ENCODE measurements around the gene SPSB4.
A peak's percentile ranks its signal among the peaks of the same experiment; 100 is the strongest.

Gene SPSB4

DNA sequence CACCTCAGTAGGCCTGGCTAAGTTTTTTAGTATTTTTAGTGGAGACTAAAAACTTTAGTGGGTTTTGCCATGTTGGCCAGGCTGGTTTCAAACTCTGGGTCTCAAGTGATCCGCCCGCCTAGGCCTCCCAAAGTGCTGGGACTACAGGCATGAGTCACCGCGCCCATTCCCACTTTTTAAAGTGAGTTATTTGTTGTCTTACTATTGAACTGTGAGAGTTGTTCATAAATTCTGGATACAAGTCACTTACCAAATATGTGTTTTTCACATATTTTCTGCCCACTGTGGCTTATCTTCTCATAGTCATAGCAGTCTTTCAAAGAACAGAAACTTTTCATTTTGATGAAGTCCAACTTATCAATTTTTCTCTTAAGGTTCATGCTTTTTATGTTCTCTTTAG lies 29.9 kb upstream of the SPSB4 start:
- Histone ChIP-seq H3K4me3 (ENCODE audit: extremely low read depth, insufficient read depth, low read length, poor library complexity, severe bottlenecking) (no peak overlapping the region), H3K27ac (ENCODE audit: low read depth, low read length, severe bottlenecking) (no peak overlapping the region), H3K9me3 (ENCODE audit: control insufficient read depth, low read length) (no peaks in the 10 kb centered on the region), H3K36me3 (ENCODE audit: control insufficient read depth, insufficient read depth, low read length) (no peaks in the 10 kb centered on the region), H3K4me1 (ENCODE audit: control insufficient read depth, insufficient read depth, low read length, poor library complexity, severe bottlenecking) (peaks cover 4% of the 10 kb centered on the region)
- 94 to 100% methylated on average over 1 to 2 of the region's 4 CpGs for WGBS, 2 experiments (ENCODE audit: insufficient coverage in 2 of 2)

- H3K27ac ChIP-seq (ENCODE audit: low read depth, low read length, severe bottlenecking) = no peak overlapping the region
- H3K4me3 ChIP-seq (ENCODE audit: extremely low read depth, insufficient read depth, low read length, poor library complexity, severe bottlenecking) = no peak overlapping the region
- WGBS, 2 experiments (ENCODE audit: insufficient coverage in 2 of 2) = 100% methylated on average over 5 of the region's 22 CpGs; no CpG with 5 or more reads in 1 of the 2 experiments
- H3K36me3 ChIP-seq (ENCODE audit: control insufficient read depth, insufficient read depth, low read length) = no peaks in the 10 kb centered on the region
- H3K4me1 ChIP-seq (ENCODE audit: control insufficient read depth, insufficient read depth, low read length, poor library complexity, severe bottlenecking) = no peaks in the 10 kb centered on the region
- H3K9me3 ChIP-seq (ENCODE audit: control insufficient read depth, low read length) = no peaks in the 10 kb centered on the region
These were observed 20.9 kb upstream of the SPSB4 start for GRCh38 chr3:141030296-141030695.

GRCh38 chr3:141039589-141039988 lies 11.6 kb upstream of the SPSB4 start:
- Histone ChIP-seq H3K4me1 (ENCODE audit: control insufficient read depth, insufficient read depth, low read length, poor library complexity, severe bottlenecking) (no peaks in the 10 kb centered on the region), H3K27ac (ENCODE audit: low read depth, low read length, severe bottlenecking) (no peak overlapping the region), H3K4me3 (ENCODE audit: extremely low read depth, insufficient read depth, low read length, poor library complexity, severe bottlenecking) (no peak overlapping the region), H3K9me3 (ENCODE audit: control insufficient read depth, low read length) (no peaks in the 10 kb centered on the region), H3K36me3 (ENCODE audit: control insufficient read depth, insufficient read depth, low read length) (no peaks in the 10 kb centered on the region)
- 74 to 84% methylated on average over 3 to 5 of the region's 5 CpGs for WGBS, 2 experiments (ENCODE audit: insufficient coverage in 2 of 2)

- no peaks in the 10 kb centered on the region for H3K9me3 ChIP-seq (ENCODE audit: control insufficient read depth, low read length)
- H3K4me1 ChIP-seq (ENCODE audit: control insufficient read depth, insufficient read depth, low read length, poor library complexity, severe bottlenecking) = no peaks in the 10 kb centered on the region
- no peak overlapping the region for H3K27ac ChIP-seq (ENCODE audit: low read depth, low read length, severe bottlenecking)
- H3K4me3 ChIP-seq (ENCODE audit: extremely low read depth, insufficient read depth, low read length, poor library complexity, severe bottlenecking) = no peak overlapping the region
- no peaks in the 10 kb centered on the region for H3K36me3 ChIP-seq (ENCODE audit: control insufficient read depth, insufficient read depth, low read length)
- WGBS, 2 experiments (ENCODE audit: insufficient coverage in 2 of 2) = 91 to 100% methylated on average over 1 to 3 of the region's 4 CpGs
These were observed 6.2 kb upstream of the SPSB4 start for GRCh38 chr3:141044695-141045641.

- Histone ChIP-seq H3K9me3 (ENCODE audit: control insufficient read depth, low read length) (no peaks in the 10 kb centered on the region), H3K36me3 (ENCODE audit: control insufficient read depth, insufficient read depth, low read length) (no peaks in the 10 kb centered on the region), H3K4me3 (ENCODE audit: extremely low read depth, insufficient read depth, low read length, poor library complexity, severe bottlenecking) (no peak overlapping the region), H3K4me1 (ENCODE audit: control insufficient read depth, insufficient read depth, low read length, poor library complexity, severe bottlenecking) (no peaks in the 10 kb centered on the region), H3K27ac (ENCODE audit: low read depth, low read length, severe bottlenecking) (no peak overlapping the region)
- 83% methylated on average over 1 of the region's 1 CpG; no CpG with 5 or more reads in 1 of the 2 experiments for WGBS, 2 experiments (ENCODE audit: insufficient coverage in 2 of 2)
These were observed 5.3 kb upstream of the SPSB4 start for GRCh38 chr3:141045849-141046248.

- H3K4me1 ChIP-seq (ENCODE audit: control insufficient read depth, insufficient read depth, low read length, poor library complexity, severe bottlenecking) = no peaks in the 10 kb centered on the region
- H3K4me3 ChIP-seq (ENCODE audit: extremely low read depth, insufficient read depth, low read length, poor library complexity, severe bottlenecking) = no peak overlapping the region
- no peaks in the 10 kb centered on the region for H3K36me3 ChIP-seq (ENCODE audit: control insufficient read depth, insufficient read depth, low read length)
- WGBS, 2 experiments (ENCODE audit: insufficient coverage in 2 of 2) = 75 to 88% methylated on average over 1 of the region's 1 CpG
- no peaks in the 10 kb centered on the region for H3K9me3 ChIP-seq (ENCODE audit: control insufficient read depth, low read length)
- H3K27ac ChIP-seq (ENCODE audit: low read depth, low read length, severe bottlenecking) = no peak overlapping the region
These were observed 4.0 kb upstream of the SPSB4 start for GRCh38 chr3:141047168-141047567.

GRCh38 chr3:141049681-141050080 lies 1.5 kb upstream of the SPSB4 start:
- Histone ChIP-seq H3K9me3 (ENCODE audit: control insufficient read depth, low read length) (no peaks in the 10 kb centered on the region), H3K4me3 (ENCODE audit: extremely low read depth, insufficient read depth, low read length, poor library complexity, severe bottlenecking) (no peak overlapping the region), H3K4me1 (ENCODE audit: control insufficient read depth, insufficient read depth, low read length, poor library complexity, severe bottlenecking) (no peaks in the 10 kb centered on the region), H3K36me3 (ENCODE audit: control insufficient read depth, insufficient read depth, low read length) (no peaks in the 10 kb centered on the region), H3K27ac (ENCODE audit: low read depth, low read length, severe bottlenecking) (no peak overlapping the region)
- WGBS, 2 experiments (ENCODE audit: insufficient coverage in 2 of 2) = 83 to 86% methylated on average over 1 of the region's 2 CpGs

- no peaks in the 10 kb centered on the region for H3K4me1 ChIP-seq (ENCODE audit: control insufficient read depth, insufficient read depth, low read length, poor library complexity, severe bottlenecking)
- H3K4me3 ChIP-seq (ENCODE audit: extremely low read depth, insufficient read depth, low read length, poor library complexity, severe bottlenecking) = peak overlapping the region; percentile 58
- H3K36me3 ChIP-seq (ENCODE audit: control insufficient read depth, insufficient read depth, low read length) = no peaks in the 10 kb centered on the region
- 0 to 1% methylated on average over 51 to 70 of the region's 77 CpGs for WGBS, 2 experiments (ENCODE audit: insufficient coverage in 2 of 2)
- H3K27ac ChIP-seq (ENCODE audit: low read depth, low read length, severe bottlenecking) = peak overlapping the region; percentile 69
- no peaks in the 10 kb centered on the region for H3K9me3 ChIP-seq (ENCODE audit: control insufficient read depth, low read length)
These were observed 475 bp downstream of the SPSB4 start for GRCh38 chr3:141051443-141052200.

DNA sequence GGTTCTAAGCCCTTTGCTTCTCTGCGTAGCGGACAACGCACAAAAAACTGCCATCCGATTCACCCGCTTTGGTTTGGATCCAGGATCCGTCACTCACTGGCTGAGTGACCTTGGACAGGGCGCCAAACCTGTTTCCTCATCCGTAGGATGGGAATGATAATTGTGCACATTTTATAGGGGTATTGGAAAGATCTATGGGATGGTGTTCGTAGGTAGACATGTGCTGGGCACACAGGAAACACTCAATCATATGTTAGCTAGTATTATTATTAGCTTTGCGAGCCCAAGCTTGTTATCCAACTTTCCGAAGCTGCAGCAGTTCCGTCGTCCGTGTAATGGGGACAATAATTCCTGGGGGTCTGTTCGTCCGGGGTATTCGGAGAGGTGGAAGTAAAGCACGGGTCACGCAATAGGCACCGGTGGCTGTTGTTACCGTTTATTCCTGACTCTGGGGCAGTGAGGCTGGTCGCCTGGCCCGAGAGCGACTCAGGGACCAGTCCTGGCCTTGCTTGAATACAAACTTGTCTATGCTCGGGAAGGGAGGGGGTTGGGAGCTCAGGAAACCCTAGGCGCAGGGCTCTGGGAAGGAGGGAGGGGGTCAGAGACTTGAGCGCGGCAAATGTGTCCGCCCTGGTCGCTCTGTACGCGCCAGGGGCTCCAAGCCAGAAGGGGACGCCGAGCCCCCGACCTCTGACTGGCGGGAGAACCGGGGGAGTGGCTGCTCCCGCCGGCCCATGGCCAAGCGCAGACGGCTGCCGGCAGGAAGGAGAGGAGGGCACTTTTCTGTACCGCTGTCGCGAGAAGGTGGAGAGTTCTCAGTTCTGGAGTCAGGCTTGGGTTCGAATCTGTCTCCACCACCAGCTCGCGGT lies 1.3 kb downstream of the SPSB4 start:
- H3K27ac ChIP-seq (ENCODE audit: low read depth, low read length, severe bottlenecking) = no peak overlapping the region
- no peaks in the 10 kb centered on the region for H3K36me3 ChIP-seq (ENCODE audit: control insufficient read depth, insufficient read depth, low read length)
- 0 to 1% methylated on average over 29 to 32 of the region's 48 CpGs for whole genome bisulfite sequencing, 2 experiments (ENCODE audit: insufficient coverage in 2 of 2)
- peak overlapping the region; percentile 58 for H3K4me3 ChIP-seq (ENCODE audit: extremely low read depth, insufficient read depth, low read length, poor library complexity, severe bottlenecking)
- no peaks in the 10 kb centered on the region for H3K9me3 ChIP-seq (ENCODE audit: control insufficient read depth, low read length)
- H3K4me1 ChIP-seq (ENCODE audit: control insufficient read depth, insufficient read depth, low read length, poor library complexity, severe bottlenecking) = no peaks in the 10 kb centered on the region

DNA sequence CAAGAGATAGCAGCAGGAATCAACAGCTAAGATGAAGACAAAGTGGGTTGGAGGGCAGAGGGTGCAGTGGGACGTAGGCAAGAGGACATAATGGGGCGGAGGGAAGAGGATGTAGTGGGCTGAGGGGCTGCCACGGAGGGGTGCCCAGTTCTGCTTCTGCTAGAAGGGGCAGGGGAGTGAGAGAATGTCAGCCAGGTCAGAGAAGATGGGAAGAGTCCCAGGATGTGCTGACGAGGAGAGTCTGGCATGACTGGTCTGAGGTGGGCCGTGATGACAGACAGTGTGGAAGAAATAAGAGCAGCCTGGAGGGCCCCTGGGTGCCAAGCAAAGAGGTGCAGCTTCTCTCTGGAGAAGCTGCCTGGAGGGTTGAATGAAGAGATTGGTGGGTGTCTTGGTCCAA lies 4.0 kb downstream of the SPSB4 start:
- Histone ChIP-seq H3K27ac (ENCODE audit: low read depth, low read length, severe bottlenecking) (no peak overlapping the region), H3K4me3 (ENCODE audit: extremely low read depth, insufficient read depth, low read length, poor library complexity, severe bottlenecking) (no peak overlapping the region), H3K36me3 (ENCODE audit: control insufficient read depth, insufficient read depth, low read length) (no peaks in the 10 kb centered on the region), H3K9me3 (ENCODE audit: control insufficient read depth, low read length) (peaks cover 4% of the 10 kb centered on the region), H3K4me1 (ENCODE audit: control insufficient read depth, insufficient read depth, low read length, poor library complexity, severe bottlenecking) (no peaks in the 10 kb centered on the region)
- 98% methylated on average over 5 of the region's 5 CpGs for WGBS, 2 experiments (ENCODE audit: insufficient coverage in 2 of 2)
